ENCODE measurements around the gene RYR2.
"Not testable (repeated sequence)": the region's sequence is repeated elsewhere in the genome, so short reads cannot be mapped to it uniquely, and the experiment has no call there.

The RYR2 gene

DNA sequence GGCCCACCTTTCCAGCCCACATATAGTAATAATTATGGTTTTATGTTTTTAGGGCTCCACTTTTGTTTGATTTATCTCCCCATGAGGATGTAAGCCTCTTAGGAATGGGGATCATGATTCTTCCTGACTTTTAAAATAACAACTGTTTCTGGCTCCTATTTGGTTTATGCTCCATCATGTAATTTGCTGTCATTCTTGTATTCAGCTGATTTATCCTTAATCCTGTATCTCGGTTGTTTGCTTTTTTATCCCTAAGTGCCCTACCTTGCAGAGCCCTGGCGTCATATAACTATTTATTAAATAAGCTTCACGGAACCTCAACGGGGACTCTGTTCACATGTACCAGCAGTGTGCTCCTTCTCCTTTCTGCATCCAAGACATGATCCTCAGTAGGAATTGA is 70.7 kb downstream of the RYR2 start:
- TF ChIP-seq, protein P1, sequence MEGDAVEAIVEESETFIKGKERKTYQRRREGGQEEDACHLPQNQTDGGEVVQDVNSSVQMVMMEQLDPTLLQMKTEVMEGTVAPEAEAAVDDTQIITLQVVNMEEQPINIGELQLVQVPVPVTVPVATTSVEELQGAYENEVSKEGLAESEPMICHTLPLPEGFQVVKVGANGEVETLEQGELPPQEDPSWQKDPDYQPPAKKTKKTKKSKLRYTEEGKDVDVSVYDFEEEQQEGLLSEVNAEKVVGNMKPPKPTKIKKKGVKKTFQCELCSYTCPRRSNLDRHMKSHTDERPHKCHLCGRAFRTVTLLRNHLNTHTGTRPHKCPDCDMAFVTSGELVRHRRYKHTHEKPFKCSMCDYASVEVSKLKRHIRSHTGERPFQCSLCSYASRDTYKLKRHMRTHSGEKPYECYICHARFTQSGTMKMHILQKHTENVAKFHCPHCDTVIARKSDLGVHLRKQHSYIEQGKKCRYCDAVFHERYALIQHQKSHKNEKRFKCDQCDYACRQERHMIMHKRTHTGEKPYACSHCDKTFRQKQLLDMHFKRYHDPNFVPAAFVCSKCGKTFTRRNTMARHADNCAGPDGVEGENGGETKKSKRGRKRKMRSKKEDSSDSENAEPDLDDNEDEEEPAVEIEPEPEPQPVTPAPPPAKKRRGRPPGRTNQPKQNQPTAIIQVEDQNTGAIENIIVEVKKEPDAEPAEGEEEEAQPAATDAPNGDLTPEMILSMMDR (IDR thresholded peaks at IDR 0.05; ENCODE audit: borderline replicate concordance, insufficient read depth, low read depth, low read length), result no peak
- H3K4me3 ChIP-seq (ENCODE audit: low read depth, low read length), result no peak overlapping the region

DNA sequence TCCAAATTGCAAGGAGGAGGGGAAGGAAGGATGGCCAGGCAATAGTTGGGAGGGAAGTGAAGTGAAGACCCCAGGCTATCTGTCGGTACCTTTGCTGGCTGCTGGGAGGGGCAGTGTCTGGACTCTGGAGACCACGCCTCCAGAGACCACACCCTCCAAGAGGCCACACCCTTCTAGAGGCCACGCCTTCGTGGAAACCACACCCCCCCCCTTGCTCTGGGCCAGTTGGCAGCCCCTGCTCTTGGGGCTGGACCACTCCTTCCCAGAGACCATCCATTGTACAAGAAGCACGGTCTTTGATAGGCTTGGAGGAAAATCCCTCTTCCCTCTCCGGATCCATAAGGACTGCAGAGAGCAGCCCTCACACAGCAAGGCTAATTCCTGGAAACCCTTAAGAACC is 73.1 kb downstream of the RYR2 start:
- TF ChIP-seq, protein P1 (IDR thresholded peaks at IDR 0.05; ENCODE audit: borderline replicate concordance, insufficient read depth, low read depth, low read length), result no peak
- H3K4me3 ChIP-seq (ENCODE audit: low read depth, low read length), result no peak overlapping the region

DNA sequence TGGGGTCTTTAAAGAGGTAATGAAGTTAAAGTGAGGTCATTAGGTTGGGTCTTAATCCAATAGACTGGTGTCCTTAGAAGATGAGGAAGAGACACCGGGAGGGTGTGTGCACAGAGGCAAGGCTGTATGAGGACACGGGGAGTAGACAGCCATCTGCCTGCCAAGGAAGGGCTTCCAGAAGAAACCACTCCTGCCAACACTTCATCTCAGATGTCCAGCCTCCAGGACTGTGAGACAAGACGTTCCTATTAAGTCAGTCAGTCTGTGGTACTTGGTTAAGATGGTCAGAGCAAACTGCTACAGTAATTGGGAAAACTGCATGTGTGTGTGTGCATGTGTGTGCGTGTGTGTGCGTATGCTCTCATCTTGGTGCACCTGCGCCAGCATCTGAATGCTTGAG is 77.1 kb downstream of the RYR2 start:
- TF ChIP-seq, protein P1 (IDR thresholded peaks at IDR 0.05; ENCODE audit: borderline replicate concordance, insufficient read depth, low read depth, low read length), result no peak
- no peak overlapping the region for H3K4me3 ChIP-seq (ENCODE audit: low read depth, low read length)

DNA sequence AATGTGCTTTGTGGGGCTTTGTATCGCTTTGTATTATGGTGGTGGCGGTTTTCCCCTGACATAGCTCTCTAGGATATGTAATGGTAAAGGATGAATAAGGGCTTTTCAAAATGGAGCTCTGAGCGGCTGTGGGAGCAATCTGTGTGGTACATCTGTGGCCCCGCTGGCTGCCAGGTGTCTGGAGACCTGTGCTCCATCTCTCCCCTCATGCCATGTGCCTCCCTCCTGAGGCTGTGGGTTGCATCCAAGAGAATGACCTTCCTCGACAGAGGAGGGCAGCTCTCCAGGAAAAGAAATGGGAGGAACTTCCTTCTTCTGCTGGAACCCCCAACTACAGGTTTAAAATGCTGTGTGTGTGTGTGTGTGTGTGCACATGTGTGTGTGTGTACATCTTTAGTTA is 78.7 kb downstream of the RYR2 start:
- TF ChIP-seq, protein P1 (IDR thresholded peaks at IDR 0.05; ENCODE audit: borderline replicate concordance, insufficient read depth, low read depth, low read length), result no peak
- no peak overlapping the region for H3K4me3 ChIP-seq (ENCODE audit: low read depth, low read length)

DNA sequence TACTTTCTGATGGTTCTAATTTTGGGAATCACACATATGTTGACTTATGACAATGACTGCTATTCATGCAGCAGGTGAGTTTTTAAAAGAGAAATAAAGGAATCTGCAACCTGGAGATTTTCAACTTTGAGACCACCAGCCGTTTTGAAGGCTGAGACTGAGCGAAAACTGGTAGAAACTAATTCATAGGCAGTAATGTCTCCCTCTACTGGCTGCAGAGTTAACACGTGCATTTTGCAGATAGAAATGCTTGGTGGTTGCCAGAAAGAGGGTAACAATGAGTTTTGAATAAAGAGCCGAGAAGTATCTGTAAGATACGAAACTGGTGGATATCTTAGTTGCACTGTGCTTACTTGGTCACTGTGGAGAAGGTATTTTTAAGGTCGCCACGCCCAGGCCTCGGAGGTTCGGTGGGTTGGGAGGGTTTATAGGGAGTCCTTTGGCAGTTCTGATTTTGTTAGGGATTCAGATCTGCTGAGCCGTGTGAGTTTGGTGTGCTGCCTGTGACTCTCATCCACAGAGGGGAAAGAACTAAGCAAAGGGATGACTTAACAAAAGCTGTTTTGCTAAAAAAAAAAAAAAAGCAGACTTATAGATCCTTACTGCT is 83.0 kb downstream of the RYR2 start:
- no peak overlapping the region for H3K4me3 ChIP-seq (ENCODE audit: low read depth, low read length)
- TF ChIP-seq, protein P1 (IDR thresholded peaks at IDR 0.05; ENCODE audit: borderline replicate concordance, insufficient read depth, low read depth, low read length), result peak; percentile 44; the same call in 1 of the 2 replicates

DNA sequence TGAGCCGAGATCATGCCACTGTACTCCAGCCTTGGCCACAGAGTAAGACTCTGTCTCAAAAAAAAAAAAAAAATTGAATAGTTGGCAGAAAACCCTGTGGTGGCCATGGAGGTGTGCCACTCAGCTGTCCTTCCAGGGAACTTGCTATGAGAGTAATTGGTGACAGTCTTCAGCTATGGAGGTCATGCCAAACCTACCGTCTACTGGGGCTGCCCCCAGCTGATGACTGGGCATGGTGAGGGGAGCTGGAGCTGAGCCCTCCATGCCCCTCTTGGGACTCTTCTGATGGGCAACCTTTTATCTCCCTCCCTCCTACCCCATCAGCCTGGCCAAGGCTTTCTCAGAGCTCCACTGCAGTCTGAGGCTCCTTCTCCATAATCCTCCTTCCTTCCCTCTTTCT is 84.2 kb downstream of the RYR2 start:
- TF ChIP-seq, protein P1 (IDR thresholded peaks at IDR 0.05; ENCODE audit: borderline replicate concordance, insufficient read depth, low read depth, low read length), result no peak

DNA sequence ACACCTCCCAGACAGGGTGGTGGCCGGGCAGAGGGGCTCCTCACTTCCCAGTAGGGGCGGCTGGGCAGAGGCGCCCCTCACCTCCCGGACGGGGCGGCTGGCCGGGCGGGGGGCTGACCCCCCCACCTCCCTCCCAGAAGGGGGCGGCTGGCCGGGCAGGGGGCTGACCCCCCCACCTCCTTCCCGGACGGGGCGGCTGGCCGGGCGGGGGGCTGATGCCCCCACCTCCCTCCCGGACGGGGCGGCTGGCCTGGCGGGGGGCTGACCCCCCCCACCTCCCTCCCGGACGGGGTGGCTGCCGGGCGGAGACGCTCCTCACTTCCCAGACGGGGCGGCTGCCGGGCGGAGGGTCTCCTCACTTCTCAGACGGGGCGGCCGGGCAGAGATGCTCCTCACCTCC is 85.3 kb downstream of the RYR2 start:
- H3K4me3 ChIP-seq (ENCODE audit: low read depth, low read length), result not testable (repeated sequence)

More for the DNA sequence above, 84.2 kb downstream of the RYR2 start:
- H3K4me3 ChIP-seq (ENCODE audit: low read depth, low read length), result no peak overlapping the region

DNA sequence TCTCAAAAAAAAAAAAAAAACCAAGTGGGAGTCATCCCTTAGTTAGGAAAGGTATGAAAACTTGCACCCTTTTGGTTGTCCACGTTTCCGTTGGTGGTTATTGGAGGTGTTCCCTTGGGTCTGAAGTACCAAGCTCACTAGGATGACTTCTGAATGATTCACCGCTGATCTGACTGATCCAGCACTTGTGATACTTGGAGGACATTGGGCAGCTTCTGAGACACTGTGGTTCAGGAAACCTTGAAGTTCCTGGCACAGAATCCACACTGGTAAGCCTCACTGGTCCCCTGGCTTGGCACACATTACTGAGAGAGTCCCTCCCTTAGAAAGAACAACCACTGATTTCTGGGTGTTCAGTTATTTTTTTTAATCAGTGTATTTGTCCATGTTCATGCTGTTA is 91.9 kb downstream of the RYR2 start:
- TF ChIP-seq, protein P1 (IDR thresholded peaks at IDR 0.05; ENCODE audit: borderline replicate concordance, insufficient read depth, low read depth, low read length), result no peak
- H3K4me3 ChIP-seq (ENCODE audit: low read depth, low read length), result no peak overlapping the region
